Measurements from ENCODE around the gene SDK2.

GRCh38 chr17:73466704-73467433, 177.4 kb downstream of the SDK2 start:
- TF ChIP-seq CTCF (IDR thresholded peaks at IDR 0.05; ENCODE audit: insufficient read depth, low read length) = no peak
- TF ChIP-seq REST (IDR thresholded peaks at IDR 0.05; ENCODE audit: insufficient replicate concordance, low read depth) = no peak
- no peak for TF ChIP-seq POLR2AphosphoS5 (IDR thresholded peaks at IDR 0.05; ENCODE audit: low read depth)
- no peak for TF ChIP-seq GABPA (IDR thresholded peaks at IDR 0.05; ENCODE audit: low read depth)
- TF ChIP-seq SPI1 (IDR thresholded peaks at IDR 0.05; ENCODE audit: borderline replicate concordance, low read depth) = no peak
